ENCODE results near the gene WTAP. TPM values are rescaled to one million over a fixed set of nuclear protein-coding genes. Genes with fewer than 3 reads are reported as not detected.

WTAP gene
- total RNA-seq, 2 donors from 2014 or later: 46.3 to 157 TPM

GRCh38 chr6:159800141-159800865 is 73.0 kb downstream of the WTAP start, which contains the start of gene PNLDC1:
PNLDC1 (plus strand) TSS chr6:159800276; CDS start chr6:159800308, 32 bp downstream.
- ATAC-seq (ENCODE audit: insufficient number of reproducible peaks, low FRiP score, low read depth): no peak

DNA sequence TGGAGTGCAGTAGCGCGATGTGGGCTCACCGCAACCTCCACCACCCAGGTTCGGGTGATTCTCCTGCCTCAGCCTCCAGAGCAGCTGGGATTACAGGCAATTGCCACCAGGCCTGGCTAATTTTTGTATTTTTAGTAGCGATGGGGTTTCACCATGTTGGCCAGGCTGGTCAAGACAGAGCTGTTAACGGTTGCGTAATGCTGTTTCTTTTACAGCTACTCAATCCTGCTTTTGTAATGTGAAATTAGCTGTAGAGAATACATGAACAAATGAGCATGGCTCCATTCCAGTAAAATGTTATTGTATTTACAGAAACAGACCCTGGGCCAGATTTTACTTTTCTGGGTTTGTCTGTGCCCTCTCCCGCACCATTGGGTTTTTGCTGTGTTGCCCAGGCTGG is 74.6 kb downstream of the WTAP start:
- H3K27ac ChIP-seq: no peak overlapping the region
- no peaks in the 10 kb centered on the region for H3K27me3 ChIP-seq (replicated peaks; ENCODE audit: insufficient read depth)
- H3K4me1 ChIP-seq (ENCODE audit: control insufficient read depth in 1 of 2, low read depth in 2 of 2): no peaks in the 10 kb centered on the region
- H3K4me3 ChIP-seq: no peak overlapping the region
- DNase-seq (ENCODE audit: low spot score): no peak
- H3K9me3 ChIP-seq: no peaks in the 10 kb centered on the region
- H3K36me3 ChIP-seq: peaks cover 23% of the 10 kb centered on the region
- no peak for ATAC-seq (ENCODE audit: insufficient number of reproducible peaks, low FRiP score, low read depth)
- TF ChIP-seq CTCF (IDR thresholded peaks at IDR 0.05): no peak

More at GRCh38 chr6:159800141-159800865, 73.0 kb downstream of the WTAP start, which contains the start of gene PNLDC1:
- Histone ChIP-seq H3K27ac (no peak within 1 kb of the TSS), H3K4me3 (no peak within 1 kb of the TSS), H3K4me1 (ENCODE audit: control insufficient read depth in 1 of 2, low read depth in 2 of 2) (no peaks in the 10 kb centered on the region), H3K27me3 (replicated peaks; ENCODE audit: insufficient read depth) (no peaks in the 10 kb centered on the region), H3K36me3 (peaks cover 27% of the 10 kb centered on the region), H3K9me3 (no peaks in the 10 kb centered on the region)
- no peak for TF ChIP-seq CTCF (IDR thresholded peaks at IDR 0.05)
- no peak for DNase-seq (ENCODE audit: low spot score)

DNA sequence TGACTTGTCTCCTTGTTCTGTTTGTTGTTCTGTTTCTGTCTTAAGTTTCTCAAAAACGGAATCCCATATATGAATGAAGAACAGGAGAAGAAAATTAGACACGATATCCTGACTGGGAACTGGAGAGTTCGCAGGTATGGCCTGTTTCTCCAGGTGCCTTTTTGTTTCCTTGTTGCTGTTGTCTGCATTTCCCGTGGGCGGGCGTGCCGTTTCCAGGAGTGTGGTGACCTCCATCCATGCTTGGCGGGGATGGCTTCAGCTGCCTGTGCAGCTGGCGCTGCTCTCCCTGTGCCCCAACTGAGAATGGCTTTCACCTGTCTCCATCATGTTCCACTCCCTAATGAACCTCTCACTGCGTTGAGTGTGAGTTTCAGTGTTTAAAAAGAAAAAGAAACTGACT is 77.2 kb downstream of the WTAP start:
- H3K36me3 ChIP-seq: peaks cover 4% of the 10 kb centered on the region
- TF ChIP-seq CTCF (IDR thresholded peaks at IDR 0.05): no peak
- H3K4me1 ChIP-seq (ENCODE audit: control insufficient read depth in 1 of 2, low read depth in 2 of 2): no peaks in the 10 kb centered on the region
- no peak overlapping the region for H3K4me3 ChIP-seq
- H3K9me3 ChIP-seq: no peaks in the 10 kb centered on the region
- H3K27me3 ChIP-seq (replicated peaks; ENCODE audit: insufficient read depth): no peaks in the 10 kb centered on the region
- no peak for ATAC-seq (ENCODE audit: insufficient number of reproducible peaks, low FRiP score, low read depth)
- H3K27ac ChIP-seq: no peak overlapping the region
- no peak for DNase-seq (ENCODE audit: low spot score)

DNA sequence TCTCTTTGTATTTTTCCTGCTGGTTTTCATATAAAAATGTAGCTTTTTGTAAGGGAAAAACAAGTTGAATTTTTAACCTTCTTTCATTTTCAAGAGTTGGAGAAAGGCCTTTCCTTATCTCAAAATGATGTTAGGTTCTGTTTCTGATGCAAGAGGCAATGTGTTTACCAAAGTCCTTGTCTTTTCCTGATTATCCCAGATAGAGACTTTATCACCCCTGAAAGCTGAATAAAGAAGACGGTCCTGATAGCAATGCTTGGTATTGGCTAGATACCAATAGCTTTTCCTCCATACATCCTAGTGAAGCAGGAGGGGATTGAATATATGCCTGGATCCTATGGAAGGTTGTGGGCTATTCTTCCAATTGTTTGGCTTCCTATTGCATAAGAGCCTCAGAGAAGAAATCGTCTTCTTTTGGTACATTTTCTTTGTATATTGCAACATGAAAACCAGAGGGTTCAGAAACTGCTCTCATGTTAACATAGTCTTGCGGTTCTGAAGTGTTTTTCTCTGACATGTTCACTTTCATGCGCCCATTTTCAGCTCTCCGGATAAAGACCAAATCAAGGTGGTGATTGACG is 78.2 kb downstream of the WTAP start:
- no peak overlapping the region for H3K4me3 ChIP-seq
- DNase-seq (ENCODE audit: low spot score) (no peak), ATAC-seq (ENCODE audit: insufficient number of reproducible peaks, low FRiP score, low read depth) (no peak)
- no peaks in the 10 kb centered on the region for H3K9me3 ChIP-seq
- no peaks in the 10 kb centered on the region for H3K4me1 ChIP-seq (ENCODE audit: control insufficient read depth in 1 of 2, low read depth in 2 of 2)
- H3K27me3 ChIP-seq (replicated peaks; ENCODE audit: insufficient read depth): no peaks in the 10 kb centered on the region
- TF ChIP-seq CTCF (IDR thresholded peaks at IDR 0.05): no peak
- H3K27ac ChIP-seq: no peak overlapping the region
- H3K36me3 ChIP-seq: no peaks in the 10 kb centered on the region

Other genes with a start within 250 kb of the WTAP start
- 1,000 to 10,000 TPM in 1 of 2 donors, 100 to 1,000 TPM in 1; 138 to 1,181 TPM for gene SOD2, start 34.3 kb upstream of the WTAP start, total RNA-seq
- 10 to 100 TPM in 1 of 2 donors, 1 to 10 TPM in 1; 8.1 to 11.1 TPM for gene ACAT2, start 34.5 kb downstream of the WTAP start, total RNA-seq
- gene TCP1, start 62.1 kb downstream of the WTAP start, total RNA-seq: 100 to 1,000 TPM; 112 to 138 TPM
- gene MRPL18, start 63.0 kb downstream of the WTAP start, total RNA-seq: 10 to 100 TPM; 34.8 to 46.2 TPM
- gene PNLDC1, start 72.8 kb downstream of the WTAP start, total RNA-seq: under 1 TPM in 1 of 2 donors, not detected in 1; 0.54 TPM
- under 1 TPM; 0.14 to 0.27 TPM for gene MAS1, start 163.5 kb downstream of the WTAP start, total RNA-seq
- 10 to 100 TPM; 82.2 to 88.4 TPM for gene IGF2R, start 241.6 kb downstream of the WTAP start, total RNA-seq

Measured in thoracic aorta (tissue), 2 donors.